ENCODE results near the gene DMC1. TPM values are rescaled to one million over a fixed set of nuclear protein-coding genes. Genes with fewer than 3 reads are reported as not detected.

Gene DMC1
- total RNA-seq, 6 experiments from 2014 or later = 2.4 to 6.3 (median 3.3) TPM

DNA sequence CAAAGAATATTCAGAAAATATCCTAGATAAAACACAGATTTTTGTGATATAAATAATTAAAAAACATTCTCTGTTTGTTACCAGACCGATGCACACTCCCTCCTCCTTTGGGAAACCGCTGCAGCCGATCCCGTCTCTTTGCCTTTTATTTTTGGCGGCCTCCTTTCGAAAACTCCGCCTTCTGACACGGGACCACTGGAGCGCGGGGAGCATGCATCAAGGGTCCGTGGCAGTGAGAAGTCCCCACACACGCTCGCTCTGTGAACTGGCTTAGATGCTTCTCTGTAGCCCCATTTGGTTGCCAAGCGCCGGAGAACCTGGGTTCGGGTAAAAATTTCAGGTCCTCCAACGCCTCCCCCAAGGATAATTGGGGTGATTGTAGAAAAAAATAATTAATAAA lies 80.8 kb downstream of the DMC1 start:
- Mint-ChIP-seq H3K4me1 (ENCODE audit: low read depth) (peaks cover 56% of the 10 kb centered on the region), H3K27ac (peak overlapping the region; percentile 70), H3K36me3 (ENCODE audit: low read depth) (peaks cover 67% of the 10 kb centered on the region), H3K9me3 (no peaks in the 10 kb centered on the region), H3K4me3 (no peak overlapping the region), H3K27me3 (ENCODE audit: insufficient read depth) (no peaks in the 10 kb centered on the region)
- no peak for DNase-seq
- TF ChIP-seq, protein P1, sequence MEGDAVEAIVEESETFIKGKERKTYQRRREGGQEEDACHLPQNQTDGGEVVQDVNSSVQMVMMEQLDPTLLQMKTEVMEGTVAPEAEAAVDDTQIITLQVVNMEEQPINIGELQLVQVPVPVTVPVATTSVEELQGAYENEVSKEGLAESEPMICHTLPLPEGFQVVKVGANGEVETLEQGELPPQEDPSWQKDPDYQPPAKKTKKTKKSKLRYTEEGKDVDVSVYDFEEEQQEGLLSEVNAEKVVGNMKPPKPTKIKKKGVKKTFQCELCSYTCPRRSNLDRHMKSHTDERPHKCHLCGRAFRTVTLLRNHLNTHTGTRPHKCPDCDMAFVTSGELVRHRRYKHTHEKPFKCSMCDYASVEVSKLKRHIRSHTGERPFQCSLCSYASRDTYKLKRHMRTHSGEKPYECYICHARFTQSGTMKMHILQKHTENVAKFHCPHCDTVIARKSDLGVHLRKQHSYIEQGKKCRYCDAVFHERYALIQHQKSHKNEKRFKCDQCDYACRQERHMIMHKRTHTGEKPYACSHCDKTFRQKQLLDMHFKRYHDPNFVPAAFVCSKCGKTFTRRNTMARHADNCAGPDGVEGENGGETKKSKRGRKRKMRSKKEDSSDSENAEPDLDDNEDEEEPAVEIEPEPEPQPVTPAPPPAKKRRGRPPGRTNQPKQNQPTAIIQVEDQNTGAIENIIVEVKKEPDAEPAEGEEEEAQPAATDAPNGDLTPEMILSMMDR (IDR thresholded peaks at IDR 0.05) = no peak

DNA sequence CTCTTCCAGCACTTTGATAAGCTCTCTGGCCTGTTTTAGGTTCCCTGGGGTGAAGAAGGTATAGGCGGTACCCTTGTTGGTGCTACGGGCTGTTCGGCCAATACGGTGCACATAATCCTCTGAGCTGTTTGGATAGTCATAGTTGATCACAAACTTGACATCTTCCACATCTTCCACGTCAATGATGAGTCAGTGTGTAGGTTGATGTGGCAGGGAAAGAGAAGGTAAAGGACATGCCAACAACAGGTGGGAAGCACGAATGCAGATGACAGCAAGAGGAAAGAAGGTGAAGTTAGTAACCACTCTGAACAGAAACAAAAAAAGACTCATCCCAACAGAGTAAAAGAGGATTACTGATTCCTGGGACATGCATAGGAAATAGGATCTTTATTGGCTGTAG lies 82.0 kb downstream of the DMC1 start:
- H3K9me3 Mint-ChIP-seq = no peaks in the 10 kb centered on the region
- H3K27ac Mint-ChIP-seq = peak overlapping the region; percentile 6
- peaks cover 56% of the 10 kb centered on the region for H3K4me1 Mint-ChIP-seq (ENCODE audit: low read depth)
- no peaks in the 10 kb centered on the region for H3K27me3 Mint-ChIP-seq (ENCODE audit: insufficient read depth)
- H3K36me3 Mint-ChIP-seq (ENCODE audit: low read depth) = peaks cover 67% of the 10 kb centered on the region
- no peak for DNase-seq
- H3K4me3 Mint-ChIP-seq = no peak overlapping the region
- TF ChIP-seq, protein P1 (IDR thresholded peaks at IDR 0.05) = no peak

DNA sequence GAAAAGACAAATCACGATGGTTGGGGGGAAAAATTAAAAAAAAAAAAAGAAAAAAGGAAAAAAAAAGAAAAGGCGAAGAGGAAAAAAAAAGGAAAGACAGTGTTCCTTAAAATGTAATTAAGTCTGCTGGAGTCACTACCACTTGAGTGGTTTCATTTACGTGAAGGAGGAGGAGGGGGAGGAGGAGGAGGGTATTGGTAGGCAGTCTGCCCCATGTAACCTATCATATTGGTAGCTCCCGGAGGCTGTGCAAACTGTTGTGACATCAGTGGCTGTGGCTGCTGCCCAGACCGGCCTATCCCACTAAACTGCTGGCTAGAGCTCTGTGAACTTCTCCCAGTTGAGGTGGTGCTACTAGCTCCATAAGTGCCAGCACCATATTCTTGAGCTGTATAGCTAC lies 84.2 kb downstream of the DMC1 start:
- no peak for DNase-seq
- no peaks in the 10 kb centered on the region for H3K9me3 Mint-ChIP-seq
- H3K4me1 Mint-ChIP-seq (ENCODE audit: low read depth) = peaks cover 63% of the 10 kb centered on the region
- peaks cover 76% of the 10 kb centered on the region for H3K36me3 Mint-ChIP-seq (ENCODE audit: low read depth)
- peak overlapping the region; percentile 64 for H3K27ac Mint-ChIP-seq
- H3K27me3 Mint-ChIP-seq (ENCODE audit: insufficient read depth) = no peaks in the 10 kb centered on the region
- H3K4me3 Mint-ChIP-seq = no peak overlapping the region
- TF ChIP-seq, protein P1 (IDR thresholded peaks at IDR 0.05) = no peak

DNA sequence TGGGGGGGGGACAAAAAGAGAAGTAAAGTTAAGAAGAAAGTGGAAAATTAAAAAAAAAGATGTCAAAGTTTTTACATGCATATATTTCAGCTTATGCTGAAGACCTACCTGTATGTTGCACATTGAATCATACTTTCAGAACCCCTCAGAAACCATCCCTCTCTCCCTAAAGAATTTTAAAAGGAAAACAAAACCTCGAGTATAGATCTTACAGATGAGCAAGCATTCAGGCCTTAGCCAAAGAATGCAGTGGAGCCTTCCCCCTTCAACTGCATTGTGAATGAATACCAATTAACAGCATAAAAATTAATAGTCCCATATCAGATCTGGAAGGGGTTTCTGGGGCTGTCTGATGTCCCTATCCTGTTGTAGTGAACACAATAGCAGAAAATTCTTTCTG lies 85.7 kb downstream of the DMC1 start:
- peak overlapping the region; percentile 51 for H3K27ac Mint-ChIP-seq
- H3K36me3 Mint-ChIP-seq (ENCODE audit: low read depth) = peaks cover 66% of the 10 kb centered on the region

DNA sequence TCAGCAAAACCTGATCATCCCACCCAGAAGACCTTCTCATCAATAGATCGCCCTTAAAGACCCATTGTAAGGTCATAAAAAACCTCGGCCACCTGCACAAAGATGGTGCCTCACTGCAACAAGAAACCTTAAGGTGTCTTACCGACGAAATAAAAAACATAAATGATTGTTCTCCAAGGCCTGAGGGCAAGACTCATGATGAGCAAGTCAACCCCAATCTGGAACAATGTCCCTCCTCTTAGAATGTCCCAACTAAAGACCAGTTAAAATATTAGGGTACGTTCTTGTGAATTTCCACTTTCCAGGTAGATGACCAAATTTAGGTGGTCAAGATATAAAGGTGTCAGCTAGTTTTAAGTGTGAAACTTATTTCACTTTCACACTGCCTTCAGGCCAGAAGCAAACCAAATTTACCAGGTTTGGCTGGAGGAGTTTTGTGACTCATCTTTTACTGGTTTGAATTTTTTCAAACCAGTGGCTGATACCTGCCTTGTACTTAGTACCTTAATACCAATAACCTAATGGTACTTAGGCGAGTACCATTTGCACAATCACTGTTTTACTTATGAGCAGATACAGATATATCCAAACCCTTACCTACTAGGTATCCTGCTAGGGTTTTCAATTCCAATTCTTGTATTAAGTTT lies 87.2 kb downstream of the DMC1 start:
- DNase-seq = no peak
- Mint-ChIP-seq H3K9me3 (no peaks in the 10 kb centered on the region), H3K4me3 (no peak overlapping the region), H3K36me3 (ENCODE audit: low read depth) (peaks cover 59% of the 10 kb centered on the region), H3K27ac (peak overlapping the region; percentile 31; the same call in 1 of the 2 replicates), H3K27me3 (ENCODE audit: insufficient read depth) (peaks cover 2% of the 10 kb centered on the region; the same call in 1 of the 2 replicates), H3K4me1 (ENCODE audit: low read depth) (peaks cover 56% of the 10 kb centered on the region)
- TF ChIP-seq, protein P1 (IDR thresholded peaks at IDR 0.05) = no peak

More for the DNA sequence above, 85.7 kb downstream of the DMC1 start:
- Mint-ChIP-seq H3K4me1 (ENCODE audit: low read depth) (peaks cover 56% of the 10 kb centered on the region), H3K9me3 (no peaks in the 10 kb centered on the region), H3K4me3 (no peak overlapping the region), H3K27me3 (ENCODE audit: insufficient read depth) (no peaks in the 10 kb centered on the region)
- TF ChIP-seq, protein P1 (IDR thresholded peaks at IDR 0.05) = no peak
- no peak for DNase-seq
